GM10266 (cell line): ENCODE measurements around the gene DIP2C.

Source experiments
- DNase-seq: peaks from one replicate; pipeline ENCODE4 v3.0.0; 2012; ENCODE audit errors: extremely low spot score
- CTCF ChIP-seq: IDR thresholded peaks from 2 replicates; pipeline ENCODE4 v1.5.1; 2012; ENCODE audit warnings: mild to moderate bottlenecking, low read depth; ENCODE audit not compliant: control insufficient read depth, insufficient read depth; ENCODE audit errors: missing control alignments

Gene DIP2C

GRCh38 chr10:675532-675931 lies 13.9 kb downstream of the DIP2C start:
- TF ChIP-seq CTCF: no peak
- DNase-seq: no peak

- TF ChIP-seq CTCF: no peak
Observed at GRCh38 chr10:673492-673891, 16.0 kb downstream of the DIP2C start.

GRCh38 chr10:672992-673391 lies 16.5 kb downstream of the DIP2C start:
- no peak for TF ChIP-seq CTCF
- DNase-seq: no peak

More at GRCh38 chr10:673492-673891, 16.0 kb downstream of the DIP2C start:
- DNase-seq: no peak

- DNase-seq: no peak
- no peak for TF ChIP-seq CTCF
Observed at GRCh38 chr10:672203-672602, 17.3 kb downstream of the DIP2C start.

- TF ChIP-seq CTCF: no peak
- no peak for DNase-seq
Observed at GRCh38 chr10:670990-671389, 18.5 kb downstream of the DIP2C start.

- no peak for DNase-seq
- no peak for TF ChIP-seq CTCF
Observed at GRCh38 chr10:670038-670437, 19.4 kb downstream of the DIP2C start.

- TF ChIP-seq CTCF: no peak
- DNase-seq: no peak
Observed at GRCh38 chr10:668786-669485, 20.5 kb downstream of the DIP2C start.
